Skin epidermis (tissue), 12 donors: ENCODE measurements around the gene TMEM41A.
"Not testable (repeated sequence)": the region's sequence is repeated elsewhere in the genome, so short reads cannot be mapped to it uniquely, and the experiment has no call there.

Experiments
- H3K27ac ChIP-seq, 21 experiments: fragments of 200-600 bp; sonication (generic) in 11 of 21; one replicate each; pipeline ENCODE4 v1.5.0; 2020; ENCODE audit warnings: mild to moderate bottlenecking in 3 of 21, inconsistent platforms in 2 of 21, moderate library complexity in 2 of 21
- H3K4me3 ChIP-seq, 7 experiments: fragments of 200-600 bp; sonication (generic) in 2 of 7; one replicate each; pipeline ENCODE4 v1.5.0; 2020; ENCODE audit warnings: inconsistent platforms in 2 of 7, mild to moderate bottlenecking in 2 of 7, moderate library complexity in 1 of 7

TMEM41A gene

GRCh38 chr3:185502987-185503386 is 4.2 kb upstream of the TMEM41A start:
- H3K4me3 ChIP-seq, result no peak overlapping the region
- peak overlapping the region in 5 of 21 experiments; percentile 1 to 50 (median 38) for H3K27ac ChIP-seq

- Histone ChIP-seq H3K4me3 (no peak overlapping the region), H3K27ac (no peak overlapping the region)
Measured at GRCh38 chr3:185490241-185490640, 8.6 kb downstream of the TMEM41A start.

- Histone ChIP-seq H3K27ac (no peak overlapping the region), H3K4me3 (no peak overlapping the region)
Measured at GRCh38 chr3:185489462-185489861, 9.4 kb downstream of the TMEM41A start.

- no peak overlapping the region for H3K4me3 ChIP-seq
- H3K27ac ChIP-seq, result no peak overlapping the region
Measured at GRCh38 chr3:185488465-185488864, 10.4 kb downstream of the TMEM41A start.

- no peak overlapping the region for H3K27ac ChIP-seq
- H3K4me3 ChIP-seq, result no peak overlapping the region
Measured at GRCh38 chr3:185486394-185486793, 12.4 kb downstream of the TMEM41A start.

- Histone ChIP-seq H3K27ac (no peak overlapping the region), H3K4me3 (no peak overlapping the region)
Measured at GRCh38 chr3:185484296-185484695, 14.5 kb downstream of the TMEM41A start.

GRCh38 chr3:185479373-185479945 is 19.4 kb downstream of the TMEM41A start:
- H3K27ac ChIP-seq, result no peak overlapping the region
- H3K4me3 ChIP-seq, result no peak overlapping the region

GRCh38 chr3:185477316-185477715 is 21.5 kb downstream of the TMEM41A start:
- Histone ChIP-seq H3K4me3 (no peak overlapping the region), H3K27ac (no peak overlapping the region)

- not testable (repeated sequence) for H3K4me3 ChIP-seq, H3K27ac ChIP-seq
Measured at GRCh38 chr3:185474922-185475321, 23.9 kb downstream of the TMEM41A start.

GRCh38 chr3:185473290-185473815 is 25.5 kb downstream of the TMEM41A start:
- Histone ChIP-seq H3K27ac (no peak overlapping the region), H3K4me3 (no peak overlapping the region)

GRCh38 chr3:185470323-185470722 is 28.5 kb downstream of the TMEM41A start:
- Histone ChIP-seq H3K4me3 (no peak overlapping the region), H3K27ac (no peak overlapping the region)

- Histone ChIP-seq H3K4me3 (no peak overlapping the region), H3K27ac (no peak overlapping the region)
Measured at GRCh38 chr3:185469542-185469941, 29.3 kb downstream of the TMEM41A start.

GRCh38 chr3:185466123-185466522 is 32.7 kb downstream of the TMEM41A start:
- H3K27ac ChIP-seq, H3K4me3 ChIP-seq: not testable (repeated sequence)

- H3K27ac ChIP-seq, result no peak overlapping the region
Measured at GRCh38 chr3:185465471-185465870, 33.4 kb downstream of the TMEM41A start.

GRCh38 chr3:185460719-185461350 is 38.0 kb downstream of the TMEM41A start:
- H3K4me3 ChIP-seq, result no peak overlapping the region
- no peak overlapping the region for H3K27ac ChIP-seq

More at GRCh38 chr3:185465471-185465870, 33.4 kb downstream of the TMEM41A start:
- no peak overlapping the region for H3K4me3 ChIP-seq

GRCh38 chr3:185460309-185460708 is 38.5 kb downstream of the TMEM41A start:
- no peak overlapping the region for H3K4me3 ChIP-seq
- H3K27ac ChIP-seq, result no peak overlapping the region

GRCh38 chr3:185457376-185457775 is 41.5 kb downstream of the TMEM41A start:
- Histone ChIP-seq H3K27ac (no peak overlapping the region), H3K4me3 (no peak overlapping the region)

- not testable (repeated sequence) for H3K4me3 ChIP-seq
Measured at GRCh38 chr3:185451432-185451831, 47.4 kb downstream of the TMEM41A start.

GRCh38 chr3:185448107-185448506 is 50.7 kb downstream of the TMEM41A start:
- Histone ChIP-seq H3K27ac (no peak overlapping the region), H3K4me3 (no peak overlapping the region)

More at GRCh38 chr3:185451432-185451831, 47.4 kb downstream of the TMEM41A start:
- H3K27ac ChIP-seq, result not testable (repeated sequence)

- Histone ChIP-seq H3K4me3 (no peak overlapping the region), H3K27ac (no peak overlapping the region)
Measured at GRCh38 chr3:185444329-185444728, 54.5 kb downstream of the TMEM41A start.

GRCh38 chr3:185442031-185442430 is 56.8 kb downstream of the TMEM41A start:
- no peak overlapping the region for H3K27ac ChIP-seq
- no peak overlapping the region for H3K4me3 ChIP-seq
